ENCODE results near the gene ANKRD44. TPM values are rescaled to one million over a fixed set of nuclear protein-coding genes. Genes with fewer than 3 reads are reported as not detected.

Gene ANKRD44
- total and polyA plus RNA-seq, 2 of the 8 experiments (the other 6 are each of a cell fraction or from before 2014, with no cell fraction given): 1.2 to 1.3 TPM

GRCh38 chr2:197239434-197239833, 71.1 kb downstream of the ANKRD44 start:
- Histone ChIP-seq H3K4me2 (ENCODE audit: insufficient read depth in 1 of 2, low read depth in 2 of 2, low read length in 2 of 2) (no peak overlapping the region), H3K79me1 (ENCODE audit: low read depth, low read length) (no peaks in the 10 kb centered on the region), H3K23ac (ENCODE audit: insufficient read length) (no peak overlapping the region), H2BK120ac (replicated peaks; ENCODE audit: low read depth, low read length) (no peak overlapping the region), H3K9me3 (ENCODE audit: insufficient read depth in 2 of 2, low read depth in 1 of 2, low read length in 1 of 2) (no peaks in the 10 kb centered on the region), H2AFZ (ENCODE audit: low read length) (no peak overlapping the region), H4K5ac (ENCODE audit: insufficient read length, low read depth, low read length) (no peak overlapping the region), H3K27ac (ENCODE audit: low read depth, low read length) (no peak overlapping the region), H3K18ac (ENCODE audit: extremely low read depth, low read length) (no peak overlapping the region), H4K91ac (replicated peaks; ENCODE audit: insufficient read length, low read length) (no peak overlapping the region), H4K20me1 (replicated peaks in 1 of 2; ENCODE audit: control insufficient read depth in 1 of 2, insufficient read depth in 2 of 2, low read length in 2 of 2) (no peaks in the 10 kb centered on the region), H3K4me1 (replicated peaks in 1 of 4; ENCODE audit: control insufficient read depth in 3 of 4, insufficient read depth in 4 of 4, low read length in 3 of 4) (no peaks in the 10 kb centered on the region; a peak in 1 of 7 replicates), H2BK5ac (ENCODE audit: low read depth, low read length) (no peak overlapping the region), H3K4ac (replicated peaks; ENCODE audit: insufficient read length, low read depth, low read length) (no peak overlapping the region), H4K8ac (ENCODE audit: extremely low read depth, insufficient read depth, low read length) (no peak overlapping the region), H3K36me3 (ENCODE audit: control insufficient read depth in 2 of 4, insufficient read depth in 4 of 4, low read length in 3 of 4) (no peaks in the 10 kb centered on the region), H3K14ac (ENCODE audit: insufficient read length) (no peak overlapping the region), H2BK12ac (ENCODE audit: low read depth, low read length) (no peak overlapping the region), H2BK15ac (ENCODE audit: low read length) (no peak overlapping the region), H2AK5ac (ENCODE audit: low read depth, low read length) (no peak overlapping the region), H3K9ac (replicated peaks in 1 of 4; ENCODE audit: extremely low read depth in 1 of 4, low read depth in 3 of 4, low read length in 3 of 4) (no peak overlapping the region), H3K23me2 (ENCODE audit: low read depth, low read length) (no peaks in the 10 kb centered on the region), H3K4me3 (ENCODE audit: extremely low read depth in 1 of 4, insufficient read depth in 2 of 4, low read depth in 3 of 4, low read length in 4 of 4) (no peak overlapping the region), H2BK20ac (ENCODE audit: low read length) (no peak overlapping the region), H3K27me3 (replicated peaks in 1 of 4; ENCODE audit: control insufficient read depth in 3 of 4, extremely low read depth in 1 of 4, insufficient read depth in 3 of 4, low read length in 3 of 4) (no peaks in the 10 kb centered on the region), H3K79me2 (ENCODE audit: control insufficient read depth in 1 of 2, insufficient read depth in 2 of 2, low read length in 2 of 2) (no peaks in the 10 kb centered on the region), H3K56ac (replicated peaks; ENCODE audit: insufficient read length, low read depth, low read length) (no peak overlapping the region)
- WGBS, 2 experiments (ENCODE audit: extremely low coverage in 1 of 2, insufficient coverage in 1 of 2, insufficient read length in 1 of 2, insufficient replicate concordance in 2 of 2, low coverage in 1 of 2, low lambda C conversion rate in 2 of 2, missing lambda C conversion rate in 1 of 2): 80% methylated on average over 2 of the region's 2 CpGs; no CpG with 5 or more reads in 1 of the 2 experiments
- POLR2A ChIA-PET (ENCODE audit: partially characterized antibody): no interaction called here
- FAIRE-seq (no peak), DNase-seq (ENCODE audit: low read depth in 1 of 2, low spot score in 2 of 2) (no peak)
- TF ChIP-seq ATF2 (IDR thresholded peaks at IDR 0.05; ENCODE audit: low read length): no peak
- TF ChIP-seq SP1 (IDR thresholded peaks at IDR 0.05; ENCODE audit: low read depth, low read length): no peak
- no peak for TF ChIP-seq EGR1 (IDR thresholded peaks at IDR 0.05; ENCODE audit: borderline replicate concordance, low read depth, low read length)
- TF ChIP-seq TAF7 (optimal IDR thresholded peaks at IDR 0.05; ENCODE audit: borderline replicate concordance, low read depth, low read length): no peak
- TF ChIP-seq NANOG (IDR thresholded peaks at IDR 0.05; ENCODE audit: insufficient read depth, low read depth, low read length, poor library complexity, severe bottlenecking): no peak
- TF ChIP-seq JUND (IDR thresholded peaks at IDR 0.05; ENCODE audit: low read length): no peak
- TF ChIP-seq SAP30 (IDR thresholded peaks at IDR 0.05; ENCODE audit: insufficient read depth, insufficient replicate concordance, low read length): no peak
- CTCF ChIA-PET (ENCODE audit: partially characterized antibody): no interaction called here

Data from H1 (cell line).